Hepatocyte (in vitro differentiated cells): Measurements from ENCODE around the gene TTC28. TPM values are rescaled to one million over a fixed set of nuclear protein-coding genes. Genes with fewer than 3 reads are reported as not detected.
"Not testable (repeated sequence)": the region's sequence is repeated elsewhere in the genome, so short reads cannot be mapped to it uniquely, and the experiment has no call there.

Source experiments
- DNase-seq: peaks from one replicate; pipeline ENCODE4 v3.0.0-alpha.2; 2016; ENCODE audit warnings: low spot score
- H2AFZ ChIP-seq: fragments of 200-600 bp; sonication (generic); 2 replicates; pipeline ENCODE4 v1.6.0; 2016; ENCODE audit warnings: antibody characterized with exemption, mild to moderate bottlenecking
- H3K27ac ChIP-seq: fragments of 200-600 bp; sonication (generic); 2 replicates; pipeline ENCODE4 v1.5.1; 2016; ENCODE audit warnings: mild to moderate bottlenecking
- H3K27me3 ChIP-seq: fragments of 200-600 bp; sonication (generic); 2 replicates; pipeline ENCODE4 v1.6.1; 2016
- H3K36me3 ChIP-seq: fragments of 200-600 bp; sonication (generic); replicated peaks from 2 replicates; pipeline ENCODE4 v1.5.1; 2016; ENCODE audit warnings: low read depth; ENCODE audit not compliant: insufficient read depth
- H3K4me1 ChIP-seq: fragments of 200-600 bp; sonication (generic); 2 replicates; pipeline ENCODE4 v1.5.1; 2016; ENCODE audit warnings: mild to moderate bottlenecking, moderate library complexity; ENCODE audit not compliant: insufficient read depth
- H3K4me2 ChIP-seq: fragments of 200-600 bp; sonication (generic); 2 replicates; pipeline ENCODE4 v1.6.0; 2016
- H3K4me3 ChIP-seq: fragments of 200-600 bp; sonication (generic); 2 replicates; pipeline ENCODE4 v1.5.1; 2016; ENCODE audit warnings: mild to moderate bottlenecking
- H3K79me2 ChIP-seq: fragments of 200-600 bp; sonication (generic); 2 replicates; pipeline ENCODE4 v1.6.0; 2017; ENCODE audit warnings: mild to moderate bottlenecking
- H3K9me2 ChIP-seq: fragments of 200-600 bp; sonication (generic); replicated peaks from 2 replicates; pipeline ENCODE4 v1.6.0; 2017; ENCODE audit warnings: mild to moderate bottlenecking; ENCODE audit not compliant: insufficient read depth
- H3K9me3 ChIP-seq: fragments of 200-600 bp; sonication (generic); 2 replicates; pipeline ENCODE4 v1.5.1; 2016; ENCODE audit warnings: low read depth, mild to moderate bottlenecking
- H4K20me1 ChIP-seq: fragments of 200-600 bp; sonication (generic); 2 replicates; pipeline ENCODE4 v1.6.0; 2016; ENCODE audit warnings: mild to moderate bottlenecking; ENCODE audit not compliant: insufficient read depth, poor library complexity, severe bottlenecking
- EZH2 ChIP-seq: fragments of 200-600 bp; sonication (generic); IDR thresholded peaks from 2 replicates; pipeline ENCODE4 v1.6.1; 2016; ENCODE audit warnings: antibody characterized with exemption, mild to moderate bottlenecking, borderline replicate concordance
- EZH2phosphoT487 ChIP-seq: fragments of 200-600 bp; sonication (generic); IDR thresholded peaks from one replicate; pipeline ENCODE4 v1.6.1; 2018; ENCODE audit warnings: antibody characterized with exemption, mild to moderate bottlenecking, low read depth, moderate library complexity; ENCODE audit not compliant: unreplicated experiment, severe bottlenecking
- WGBS: methylation state at CpG from one replicate; pipeline ENCODE4 v1.1.6; 2016; ENCODE audit warnings: low lambda C conversion rate; ENCODE audit errors: missing lambda C conversion rate; 5-methylcytosine and 5-hydroxymethylcytosine counted together
- polyA plus RNA-seq: library from polyadenylated mRNA; unstranded; fragments of >200 nt; fragmentation: Nextera tagmentation; extraction: Ambion mirVana; gene quantifications from 2 replicates; pipeline ENCODE4 v1.2.1, GENCODE V29; 2016
- total RNA-seq: library from RNA; depleted of rRNA; stranded (reverse); fragments of >200 nt; gene quantifications from 2 replicates; pipeline ENCODE4 v1.2.3, GENCODE V29; 2014
- TF ChIP-seq, protein P1 (sequence below): fragments of 200-600 bp; sonication (generic); IDR thresholded peaks from 2 replicates; pipeline ENCODE4 v1.5.1; 2016; ENCODE audit warnings: antibody characterized with exemption, mild to moderate bottlenecking; ENCODE audit not compliant: poor library complexity

Gene TTC28
- total and polyA plus RNA-seq, 2 experiments from 2014 or later = 14.7 to 30.4 TPM

DNA sequence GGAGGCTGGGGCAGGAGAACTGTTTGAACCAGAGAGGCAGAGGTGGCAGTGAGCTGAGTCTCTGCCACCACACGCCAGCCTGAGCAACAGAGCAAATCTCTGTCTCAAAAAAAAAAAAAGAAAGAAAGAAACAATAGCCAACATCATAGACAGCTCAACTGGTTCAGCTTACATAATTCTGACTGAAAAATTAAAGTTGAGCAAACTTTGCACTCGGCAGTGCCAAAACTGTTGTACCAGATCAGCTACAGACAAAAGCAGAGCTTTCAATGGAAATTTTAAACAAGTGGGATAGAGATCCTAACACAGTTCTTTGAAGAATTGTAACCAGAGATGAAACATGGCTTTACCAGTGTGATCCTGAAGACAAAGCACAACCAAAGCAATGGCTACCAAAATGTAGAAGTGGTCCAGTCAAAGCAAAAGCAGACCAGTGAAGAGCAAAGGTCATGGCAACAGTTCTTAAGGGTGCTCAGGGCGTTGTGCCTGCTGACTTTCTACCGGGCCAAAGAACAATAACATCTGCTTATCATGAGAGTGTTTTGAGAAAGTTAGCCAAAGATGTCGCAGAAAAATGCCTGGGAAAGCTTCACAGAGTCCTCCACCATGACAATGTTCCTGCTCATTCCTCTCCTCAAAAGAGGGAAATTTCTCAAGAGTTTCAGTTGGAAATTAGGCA, 59.3 kb downstream of the TTC28 start:
- Histone ChIP-seq H4K20me1 (no peaks in the 10 kb centered on the region), H3K27me3 (no peaks in the 10 kb centered on the region), H3K79me2 (peaks cover 4% of the 10 kb centered on the region), H3K36me3 (no peaks in the 10 kb centered on the region), H3K4me2 (no peak overlapping the region), H3K4me3 (no peak overlapping the region), H2AFZ (no peak overlapping the region), H3K27ac (no peak overlapping the region), H3K4me1 (no peaks in the 10 kb centered on the region), H3K9me3 (no peaks in the 10 kb centered on the region), H3K9me2 (no peaks in the 10 kb centered on the region)
- TF ChIP-seq, protein P1, sequence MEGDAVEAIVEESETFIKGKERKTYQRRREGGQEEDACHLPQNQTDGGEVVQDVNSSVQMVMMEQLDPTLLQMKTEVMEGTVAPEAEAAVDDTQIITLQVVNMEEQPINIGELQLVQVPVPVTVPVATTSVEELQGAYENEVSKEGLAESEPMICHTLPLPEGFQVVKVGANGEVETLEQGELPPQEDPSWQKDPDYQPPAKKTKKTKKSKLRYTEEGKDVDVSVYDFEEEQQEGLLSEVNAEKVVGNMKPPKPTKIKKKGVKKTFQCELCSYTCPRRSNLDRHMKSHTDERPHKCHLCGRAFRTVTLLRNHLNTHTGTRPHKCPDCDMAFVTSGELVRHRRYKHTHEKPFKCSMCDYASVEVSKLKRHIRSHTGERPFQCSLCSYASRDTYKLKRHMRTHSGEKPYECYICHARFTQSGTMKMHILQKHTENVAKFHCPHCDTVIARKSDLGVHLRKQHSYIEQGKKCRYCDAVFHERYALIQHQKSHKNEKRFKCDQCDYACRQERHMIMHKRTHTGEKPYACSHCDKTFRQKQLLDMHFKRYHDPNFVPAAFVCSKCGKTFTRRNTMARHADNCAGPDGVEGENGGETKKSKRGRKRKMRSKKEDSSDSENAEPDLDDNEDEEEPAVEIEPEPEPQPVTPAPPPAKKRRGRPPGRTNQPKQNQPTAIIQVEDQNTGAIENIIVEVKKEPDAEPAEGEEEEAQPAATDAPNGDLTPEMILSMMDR = no peak
- TF ChIP-seq EZH2 (no peak), EZH2phosphoT487 (no peak)
- DNase-seq = no peak
- 75% methylated on average over 5 of the region's 5 CpGs for WGBS

DNA sequence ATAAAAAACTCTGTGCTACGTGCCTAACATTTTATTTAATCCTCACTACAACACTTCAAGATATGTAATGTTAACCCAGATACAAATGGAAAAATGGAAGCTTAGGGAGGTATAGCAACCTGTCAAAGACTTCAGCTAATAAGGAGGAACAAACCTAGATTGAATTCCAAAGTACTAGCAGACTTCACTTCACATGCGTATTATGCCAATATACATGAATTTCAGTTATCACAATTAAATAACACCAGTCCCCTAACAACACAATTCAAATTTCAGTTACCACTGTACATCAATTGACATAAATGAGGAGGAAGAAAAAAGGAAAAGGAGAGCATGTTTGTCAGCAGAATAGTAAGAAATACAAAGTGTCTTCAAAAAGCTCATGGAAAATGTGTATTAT, 60.4 kb downstream of the TTC28 start:
- Histone ChIP-seq H3K4me2 (no peak overlapping the region), H3K27me3 (no peaks in the 10 kb centered on the region), H3K9me3 (no peaks in the 10 kb centered on the region), H3K4me1 (no peaks in the 10 kb centered on the region), H3K79me2 (peaks cover 4% of the 10 kb centered on the region), H3K9me2 (no peaks in the 10 kb centered on the region), H4K20me1 (no peaks in the 10 kb centered on the region), H2AFZ (no peak overlapping the region), H3K4me3 (no peak overlapping the region), H3K27ac (no peak overlapping the region), H3K36me3 (no peaks in the 10 kb centered on the region)
- no peak for TF ChIP-seq EZH2
- TF ChIP-seq EZH2phosphoT487 = no peak
- TF ChIP-seq, protein P1 = no peak
- WGBS = 94% methylated on average over 2 of the region's 2 CpGs
- DNase-seq = no peak

DNA sequence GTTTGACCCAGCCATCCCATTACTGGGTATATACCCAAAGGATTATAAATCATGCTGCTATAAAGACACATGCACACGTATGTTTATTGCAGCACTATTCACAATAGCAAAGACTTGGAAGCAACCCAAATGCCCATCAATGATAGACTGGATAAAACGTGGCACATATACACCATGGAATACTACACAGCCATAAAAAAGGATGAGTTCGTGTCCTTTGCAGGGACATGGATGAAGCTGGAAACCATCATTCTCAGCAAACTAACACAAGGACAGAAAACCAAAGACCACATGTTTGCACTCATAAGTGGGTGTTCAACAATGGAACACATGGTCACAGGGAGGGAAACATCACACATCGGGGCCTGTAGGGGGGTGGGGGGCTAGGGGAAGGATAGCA, 64.2 kb downstream of the TTC28 start:
- H3K27ac ChIP-seq, H2AFZ ChIP-seq, DNase-seq, H3K4me2 ChIP-seq, H4K20me1 ChIP-seq, H3K4me3 ChIP-seq, H3K79me2 ChIP-seq, H3K27me3 ChIP-seq, H3K4me1 ChIP-seq, H3K9me3 ChIP-seq, H3K9me2 ChIP-seq, H3K36me3 ChIP-seq: not testable (repeated sequence)
- WGBS = 93% methylated on average over 4 of the region's 4 CpGs

DNA sequence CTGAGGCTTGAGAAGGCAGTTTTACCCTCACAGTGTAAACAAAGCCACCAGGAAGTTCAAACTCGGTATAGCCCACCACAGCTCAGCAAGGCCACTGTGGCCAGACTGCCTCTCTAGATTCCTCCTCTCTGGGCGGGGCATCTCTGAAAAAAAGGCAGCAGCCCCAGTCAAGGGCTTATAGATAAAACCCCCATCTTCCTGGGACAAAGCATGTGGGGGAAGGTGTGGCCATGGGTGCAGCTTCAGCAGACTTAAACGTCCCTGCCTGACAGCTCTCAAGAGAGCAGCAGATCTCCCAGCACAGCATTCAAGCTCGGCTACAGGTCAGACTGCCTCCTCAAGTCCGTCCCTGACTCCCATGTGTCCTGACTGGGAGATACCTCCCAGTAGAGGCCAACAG, 69.7 kb downstream of the TTC28 start:
- H4K20me1 ChIP-seq = no peaks in the 10 kb centered on the region
- H2AFZ ChIP-seq = no peak overlapping the region
- no peak overlapping the region for H3K4me2 ChIP-seq
- H3K27ac ChIP-seq = no peak overlapping the region
- no peak for TF ChIP-seq EZH2
- TF ChIP-seq EZH2phosphoT487 = no peak
- TF ChIP-seq, protein P1 = no peak
- H3K9me3 ChIP-seq = no peaks in the 10 kb centered on the region
- WGBS = 67% methylated on average over 5 of the region's 5 CpGs
- no peak for DNase-seq
- H3K9me2 ChIP-seq = no peaks in the 10 kb centered on the region
- no peaks in the 10 kb centered on the region for H3K36me3 ChIP-seq
- no peaks in the 10 kb centered on the region for H3K4me1 ChIP-seq
- no peak overlapping the region for H3K4me3 ChIP-seq
- H3K79me2 ChIP-seq = peaks cover 2% of the 10 kb centered on the region
- H3K27me3 ChIP-seq = no peaks in the 10 kb centered on the region
